ENCODE data around the gene POPDC2. TPM values are rescaled to one million over a fixed set of nuclear protein-coding genes. Genes with fewer than 3 reads are reported as not detected.
"Not testable (repeated sequence)": the region's sequence is repeated elsewhere in the genome, so short reads cannot be mapped to it uniquely, and the experiment has no call there.

Gene POPDC2
- total and polyA plus RNA-seq, 5 donors from 2014 or later: 1.9 to 5.5 (median 2.5) TPM

DNA sequence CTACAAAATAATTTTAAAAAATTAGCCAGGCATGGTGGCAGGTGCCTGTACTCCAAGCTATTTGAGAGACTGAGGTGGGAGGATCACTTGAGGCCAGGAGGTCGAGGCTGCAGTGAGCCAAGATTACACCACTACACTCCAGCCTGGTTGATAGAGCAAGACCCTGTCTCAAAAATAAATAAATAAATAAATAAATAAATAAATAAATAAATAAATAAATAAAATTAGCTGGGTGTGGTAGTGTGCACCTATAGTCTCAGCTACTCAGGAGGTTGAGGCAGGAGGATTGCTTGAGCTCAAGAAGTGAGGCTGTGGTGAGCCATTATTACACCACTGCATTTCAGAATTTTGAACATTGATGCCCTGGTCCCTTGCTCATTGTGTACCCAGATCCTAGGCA is 65.5 kb downstream of the POPDC2 start:
- H3K27ac ChIP-seq (ENCODE audit: insufficient read depth, low read length, poor library complexity, severe bottlenecking); H3K36me3 ChIP-seq (ENCODE audit: control insufficient read depth, insufficient read depth, low read length); H3K36me3 Mint-ChIP-seq; H3K4me3 ChIP-seq (ENCODE audit: low read depth, low read length); H3K27ac Mint-ChIP-seq; ATAC-seq (ENCODE audit: low read depth in 2 of 2); H3K27me3 Mint-ChIP-seq; H3K27me3 ChIP-seq (ENCODE audit: control insufficient read depth, insufficient read depth, low read length); DNase-seq; H3K9me3 ChIP-seq (ENCODE audit: control insufficient read depth in 2 of 2, low read length in 2 of 2); H3K4me1 ChIP-seq (ENCODE audit: control insufficient read depth, insufficient read depth, low read length, poor library complexity, severe bottlenecking); H3K4me3 Mint-ChIP-seq; H3K9me3 Mint-ChIP-seq: not testable (repeated sequence)
- peaks cover 0 to 15% (median 3%) of the 10 kb centered on the region in 4 donors for H3K4me1 Mint-ChIP-seq

DNA sequence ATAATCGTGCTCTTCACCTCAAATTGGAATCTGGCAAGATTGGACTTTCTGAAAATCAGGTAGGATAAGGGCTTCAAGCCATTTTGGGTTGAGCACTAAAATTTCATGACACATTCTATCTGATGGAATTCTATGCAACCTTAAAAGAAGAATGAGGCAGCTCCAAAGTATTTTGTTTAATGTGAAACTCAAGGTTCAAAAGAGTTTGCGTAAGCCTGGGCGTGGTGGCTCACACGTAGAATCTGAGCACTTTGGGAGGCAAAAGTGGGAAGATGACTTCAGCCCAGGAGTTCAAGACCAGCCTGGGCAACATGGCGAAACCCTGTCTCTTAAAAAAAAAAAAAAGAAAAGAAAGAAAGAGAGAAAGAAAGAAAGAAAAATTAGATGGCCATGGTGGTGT is 66.3 kb downstream of the POPDC2 start:
- Histone ChIP-seq H3K27ac (ENCODE audit: insufficient read depth, low read length, poor library complexity, severe bottlenecking) (no peak overlapping the region), H3K36me3 (ENCODE audit: control insufficient read depth, insufficient read depth, low read length) (no peaks in the 10 kb centered on the region), H3K9me3 (ENCODE audit: control insufficient read depth in 2 of 2, low read length in 2 of 2) (no peaks in the 10 kb centered on the region), H3K27me3 (ENCODE audit: control insufficient read depth, insufficient read depth, low read length) (no peaks in the 10 kb centered on the region), H3K4me1 (ENCODE audit: control insufficient read depth, insufficient read depth, low read length, poor library complexity, severe bottlenecking) (no peaks in the 10 kb centered on the region), H3K4me3 (ENCODE audit: low read depth, low read length) (no peak overlapping the region)
- Mint-ChIP-seq H3K4me1 (peaks cover 0 to 13% (median 7%) of the 10 kb centered on the region in 4 donors), H3K9me3 (peaks cover 0 to 2% (median 0%) of the 10 kb centered on the region in 7 donors), H3K27me3 (no peaks in the 10 kb centered on the region), H3K4me3 (no peak overlapping the region), H3K36me3 (no peaks in the 10 kb centered on the region), H3K27ac (no peak overlapping the region)
- no peak for DNase-seq
- no peak for ATAC-seq (ENCODE audit: low read depth in 2 of 2)

GRCh38 chr3:119592861-119593260 is 67.5 kb downstream of the POPDC2 start:
- Mint-ChIP-seq H3K27ac (no peak overlapping the region), H3K9me3 (peaks cover 0 to 4% (median 0%) of the 10 kb centered on the region in 7 donors), H3K4me1 (peaks cover 0 to 13% (median 7%) of the 10 kb centered on the region in 4 donors), H3K27me3 (no peaks in the 10 kb centered on the region), H3K4me3 (no peak overlapping the region), H3K36me3 (no peaks in the 10 kb centered on the region)
- Histone ChIP-seq H3K27ac (ENCODE audit: insufficient read depth, low read length, poor library complexity, severe bottlenecking) (no peak overlapping the region), H3K27me3 (ENCODE audit: control insufficient read depth, insufficient read depth, low read length) (no peaks in the 10 kb centered on the region), H3K4me1 (ENCODE audit: control insufficient read depth, insufficient read depth, low read length, poor library complexity, severe bottlenecking) (no peaks in the 10 kb centered on the region), H3K9me3 (ENCODE audit: control insufficient read depth in 2 of 2, low read length in 2 of 2) (no peaks in the 10 kb centered on the region), H3K36me3 (ENCODE audit: control insufficient read depth, insufficient read depth, low read length) (no peaks in the 10 kb centered on the region), H3K4me3 (ENCODE audit: low read depth, low read length) (no peak overlapping the region)
- DNase-seq (no peak), ATAC-seq (ENCODE audit: low read depth in 2 of 2) (no peak)

Other genes starting within 250 kb of the POPDC2 start
- 49.7 TPM for gene TMEM39A, start 197.0 kb downstream of the POPDC2 start, total RNA-seq
- gene TMEM39A, start 197.0 kb downstream of the POPDC2 start, polyA plus RNA-seq: 10 to 100 TPM in 3 of 4 donors, 1 to 10 TPM in 1; 8.5 to 18.0 (median 11.6) TPM
- gene POGLUT1, start 191.6 kb downstream of the POPDC2 start, total RNA-seq: 31.4 TPM
- gene POGLUT1, start 191.6 kb downstream of the POPDC2 start, polyA plus RNA-seq: 10 to 100 TPM; 31.9 to 43.2 (median 36.5) TPM
- 42.1 TPM for gene TIMMDC1, start 162.0 kb downstream of the POPDC2 start, total RNA-seq
- gene TIMMDC1, start 162.0 kb downstream of the POPDC2 start, polyA plus RNA-seq: 10 to 100 TPM; 65.1 to 88.8 (median 70.4) TPM
- 24.2 TPM for gene CD80, start 101.0 kb downstream of the POPDC2 start, total RNA-seq
- gene CD80, start 101.0 kb downstream of the POPDC2 start, polyA plus RNA-seq: 1 to 10 TPM in 3 of 4 donors, under 1 TPM in 1; 0.87 to 2.8 (median 1.9) TPM
- gene ADPRH, start 81.1 kb downstream of the POPDC2 start, total RNA-seq: 6.6 TPM
- 10 to 100 TPM in 3 of 4 donors, 1 to 10 TPM in 1; 6.2 to 17.2 (median 14.6) TPM for gene ADPRH, start 81.1 kb downstream of the POPDC2 start, polyA plus RNA-seq
- gene PLA1A, start 62.7 kb downstream of the POPDC2 start, total RNA-seq: not detected
- under 1 TPM in 1 of 4 donors, not detected in 3; 0.18 TPM for gene PLA1A, start 62.7 kb downstream of the POPDC2 start, polyA plus RNA-seq
- 34.1 TPM for gene COX17, start 16.8 kb upstream of the POPDC2 start, total RNA-seq
- gene COX17, start 16.8 kb upstream of the POPDC2 start, polyA plus RNA-seq: 100 to 1,000 TPM in 2 of 4 donors, 10 to 100 TPM in 2; 82.1 to 124 (median 97.2) TPM
- gene CFAP91, start 42.4 kb upstream of the POPDC2 start, total RNA-seq: 0.44 TPM
- gene CFAP91, start 42.4 kb upstream of the POPDC2 start, polyA plus RNA-seq: under 1 TPM in 1 of 4 donors, not detected in 3; 0.59 TPM
- 0.20 TPM for gene NR1I2, start 121.5 kb upstream of the POPDC2 start, total RNA-seq
- gene NR1I2, start 121.5 kb upstream of the POPDC2 start, polyA plus RNA-seq: under 1 TPM in 3 of 4 donors, not detected in 1; 0.06 to 0.72 (median 0.28) TPM

Data from CD4-positive, CD25-positive, alpha-beta regulatory T cell (primary cell).